H9 (cell line): ENCODE data around the gene TIMP1. TPM values are rescaled to one million over a fixed set of nuclear protein-coding genes. Genes with fewer than 3 reads are reported as not detected.

Source experiments
- DNase-seq: peaks from one replicate; pipeline ENCODE4 v3.0.0-alpha.2; 2017
- H2AFZ ChIP-seq: one replicate; pipeline ENCODE4 v1.6.1; 2013; ENCODE audit warnings: mild to moderate bottlenecking, low read length, control low read depth, moderate library complexity
- H2AK5ac ChIP-seq: 2 replicates; pipeline ENCODE4 v1.6.1; 2013; ENCODE audit warnings: low read length, control low read depth, mixed read lengths; ENCODE audit not compliant: insufficient read length
- H2BK120ac ChIP-seq: one replicate; pipeline ENCODE4 v1.6.1; 2013; ENCODE audit warnings: low read depth, mild to moderate bottlenecking, low read length, control low read depth, inconsistent platforms; ENCODE audit not compliant: poor library complexity, severe bottlenecking
- H2BK12ac ChIP-seq: 2 replicates; pipeline ENCODE4 v1.6.1; 2013; ENCODE audit warnings: low read length, control low read depth, mixed read lengths, low read depth; ENCODE audit not compliant: insufficient read length
- H2BK15ac ChIP-seq: 2 replicates; pipeline ENCODE4 v1.6.1; 2013; ENCODE audit warnings: low read depth, low read length, control low read depth
- H2BK20ac ChIP-seq: one replicate; pipeline ENCODE4 v1.6.1; 2013; ENCODE audit warnings: low read depth, mild to moderate bottlenecking, low read length, control low read depth, inconsistent platforms; ENCODE audit not compliant: poor library complexity, severe bottlenecking
- H2BK5ac ChIP-seq: 2 replicates; pipeline ENCODE4 v1.6.1; 2013; ENCODE audit warnings: low read length, control low read depth, mixed read lengths; ENCODE audit not compliant: insufficient read length
- H3K14ac ChIP-seq: 2 replicates; pipeline ENCODE4 v1.6.1; 2013; ENCODE audit warnings: low read length, control low read depth; ENCODE audit not compliant: insufficient read depth
- H3K18ac ChIP-seq: 2 replicates; pipeline ENCODE4 v1.6.1; 2013; ENCODE audit warnings: low read depth, mild to moderate bottlenecking, mixed read lengths, low read length, control low read depth; ENCODE audit not compliant: insufficient read length
- H3K23ac ChIP-seq: 2 replicates; pipeline ENCODE4 v1.6.1; 2013; ENCODE audit warnings: low read length, control low read depth, mixed read lengths, low read depth; ENCODE audit not compliant: insufficient read length
- H3K23me2 ChIP-seq: 2 replicates; pipeline ENCODE4 v1.6.1; 2013; ENCODE audit warnings: low read depth, mild to moderate bottlenecking, mixed read lengths, low read length, control low read depth; ENCODE audit not compliant: insufficient read length, poor library complexity, severe bottlenecking
- H3K27ac ChIP-seq: 2 replicates; pipeline ENCODE4 v1.5.1; 2013; ENCODE audit warnings: low read length, control low read depth, mixed read lengths, low read depth; ENCODE audit not compliant: insufficient read length
- H3K27me3 ChIP-seq: 2 replicates; pipeline ENCODE4 v1.6.1; 2013; ENCODE audit warnings: low read length, control low read depth, inconsistent platforms; ENCODE audit not compliant: insufficient read depth
- H3K4ac ChIP-seq: 2 replicates; pipeline ENCODE4 v1.6.1; 2013; ENCODE audit warnings: low read depth, mild to moderate bottlenecking, control low read depth, inconsistent platforms, low read length, moderate library complexity
- H3K4me1 ChIP-seq: 2 replicates; pipeline ENCODE4 v1.6.1; 2013; ENCODE audit warnings: low read length, control low read depth, inconsistent platforms; ENCODE audit not compliant: insufficient read depth
- H3K4me2 ChIP-seq: 2 replicates; pipeline ENCODE4 v1.6.1; 2013; ENCODE audit warnings: low read length, control low read depth, mixed read lengths; ENCODE audit not compliant: insufficient read length, insufficient read depth
- H3K56ac ChIP-seq: 2 replicates; pipeline ENCODE4 v1.6.1; 2013; ENCODE audit warnings: low read depth, mild to moderate bottlenecking, mixed read lengths, low read length, control low read depth; ENCODE audit not compliant: insufficient read length
- H3K79me1 ChIP-seq: 2 replicates; pipeline ENCODE4 v1.6.1; 2013; ENCODE audit warnings: low read depth, mild to moderate bottlenecking, moderate library complexity, low read length, control low read depth, inconsistent platforms; ENCODE audit not compliant: insufficient read depth, poor library complexity, severe bottlenecking
- H3K79me2 ChIP-seq: 2 replicates; pipeline ENCODE4 v1.6.1; 2013; ENCODE audit warnings: low read length, control low read depth, inconsistent platforms; ENCODE audit not compliant: insufficient read depth
- H3K9ac ChIP-seq: 2 replicates; pipeline ENCODE4 v1.6.1; 2013; ENCODE audit warnings: low read length, control low read depth, mixed read lengths; ENCODE audit not compliant: insufficient read length; ENCODE audit errors: extremely low read depth
- H3K9me3 ChIP-seq: one replicate; pipeline ENCODE4 v1.6.1; 2013; ENCODE audit warnings: low read depth, low read length, inconsistent platforms; ENCODE audit not compliant: control insufficient read depth
- H3T11ph ChIP-seq: one replicate; pipeline ENCODE4 v1.6.1; 2013; ENCODE audit warnings: mild to moderate bottlenecking, low read length, control low read depth, inconsistent platforms
- H4K20me1 ChIP-seq: one replicate; pipeline ENCODE4 v1.6.1; 2013; ENCODE audit not compliant: control insufficient read depth, insufficient read length, insufficient read depth
- H4K5ac ChIP-seq: 2 replicates; pipeline ENCODE4 v1.6.1; 2013; ENCODE audit warnings: low read depth, mild to moderate bottlenecking, mixed read lengths, low read length, control low read depth; ENCODE audit not compliant: insufficient read length
- H4K8ac ChIP-seq: replicated peaks from 2 replicates; pipeline ENCODE4 v1.6.1; 2013; ENCODE audit warnings: low read length, control low read depth, mixed read lengths, low read depth; ENCODE audit not compliant: insufficient read length
- H4K91ac ChIP-seq: 2 replicates; pipeline ENCODE4 v1.6.1; 2013; ENCODE audit warnings: low read depth, mild to moderate bottlenecking, moderate library complexity, mixed read lengths, low read length, control low read depth; ENCODE audit not compliant: insufficient read length
- H3K27ac Mint-ChIP-seq, 3 experiments: 2 replicates in 2 of 3; 3 replicates in 1 of 3; pipeline ENCODE4 v1.8.0; 2020 to 2021; ENCODE audit warnings: mixed read lengths in 3 of 3, mild to moderate bottlenecking in 1 of 3, moderate library complexity in 1 of 3
- H3K27me3 Mint-ChIP-seq: 2 replicates; pipeline ENCODE4 v1.8.0; 2021; ENCODE audit warnings: low read depth, mild to moderate bottlenecking, moderate library complexity, mixed read lengths
- H3K36me3 Mint-ChIP-seq, 3 experiments: 2 replicates in 2 of 3; 3 replicates in 1 of 3; pipeline ENCODE4 v1.8.0; 2020 to 2021; ENCODE audit warnings: low read depth in 3 of 3, mixed read lengths in 3 of 3; ENCODE audit not compliant: insufficient read depth in 1 of 3
- H3K4me1 Mint-ChIP-seq, 2 experiments: 2 replicates each; pipeline ENCODE4 v1.8.0; 2020; ENCODE audit warnings: mixed read lengths in 2 of 2
- H3K4me3 Mint-ChIP-seq, 2 experiments: 2 replicates in 1 of 2; 3 replicates in 1 of 2; pipeline ENCODE4 v1.8.0; 2020 to 2021; ENCODE audit warnings: mild to moderate bottlenecking in 2 of 2, mixed read lengths in 2 of 2, moderate library complexity in 1 of 2
- H3K9me3 Mint-ChIP-seq, 2 experiments: 2 replicates in 1 of 2; 3 replicates in 1 of 2; pipeline ENCODE4 v1.8.0; 2020; ENCODE audit warnings: mild to moderate bottlenecking in 2 of 2, mixed read lengths in 2 of 2, moderate library complexity in 1 of 2
- CTCF ChIP-seq: fragments of 200-600 bp; sonication (generic); conservative IDR thresholded peaks from 3 replicates; pipeline ENCODE4 v1.8.0; 2021; ENCODE audit warnings: antibody characterized with exemption, mild to moderate bottlenecking
- WGBS: extraction: QIAGEN DNeasy Blood & Tissue Kit; methylation state at CpG from one replicate; pipeline ENCODE4 v1.1.7; 2013; ENCODE audit warnings: missing lambda C conversion rate, low lambda C conversion rate, mixed read lengths; ENCODE audit not compliant: insufficient read length; ENCODE audit errors: extremely low coverage; 5-methylcytosine and 5-hydroxymethylcytosine counted together
- total RNA-seq: library from RNA; stranded (reverse); gene quantifications from 2 replicates; pipeline ENCODE4 v1.2.1, GENCODE V29; 2021

Gene TIMP1
- total RNA-seq, 1 experiment from 2014 or later, result 65.1 TPM

GRCh38 chrX:47611926-47612325 is 29.7 kb downstream of the TIMP1 start:
- Mint-ChIP-seq H3K4me1 (peaks cover 11 to 26% of the 10 kb centered on the region in 2 experiments), H3K4me3 (no peak overlapping the region), H3K27ac (no peak overlapping the region), H3K9me3 (peaks cover 80 to 84% of the 10 kb centered on the region in 2 experiments), H3K36me3 (peaks cover 1 to 16% (median 11%) of the 10 kb centered on the region in 3 experiments), H3K27me3 (no peaks in the 10 kb centered on the region; the same call in 1 of the 2 replicates)
- H4K20me1 ChIP-seq, result no peaks in the 10 kb centered on the region
- H3K27ac ChIP-seq, result no peak overlapping the region
- H3K4me2 ChIP-seq, result no peak overlapping the region
- no peak overlapping the region for H3K4ac ChIP-seq
- H2BK5ac ChIP-seq, result no peak overlapping the region
- no peak overlapping the region for H4K5ac ChIP-seq
- no peaks in the 10 kb centered on the region; the same call in 1 of the 2 replicates for H3K4me1 ChIP-seq
- no peak overlapping the region for H2AFZ ChIP-seq
- H3T11ph ChIP-seq, result no peak overlapping the region
- H3K79me2 ChIP-seq, result no peaks in the 10 kb centered on the region
- no peaks in the 10 kb centered on the region for H3K27me3 ChIP-seq
- no peak overlapping the region for H4K91ac ChIP-seq
- no peak overlapping the region for H3K23ac ChIP-seq
- no peak overlapping the region for H4K8ac ChIP-seq
- no peaks in the 10 kb centered on the region for H3K79me1 ChIP-seq
- H3K9me3 ChIP-seq, result peaks cover 44% of the 10 kb centered on the region
- no peak overlapping the region for H3K56ac ChIP-seq
- no peak for DNase-seq
- no peak for TF ChIP-seq CTCF
- H2AK5ac ChIP-seq, result no peak overlapping the region
- no peak overlapping the region for H3K14ac ChIP-seq
- H2BK120ac ChIP-seq, result no peak overlapping the region
- H2BK15ac ChIP-seq, result no peak overlapping the region
- no peak overlapping the region for H3K9ac ChIP-seq
- H3K18ac ChIP-seq, result no peak overlapping the region
- no peaks in the 10 kb centered on the region for H3K23me2 ChIP-seq
- no peak overlapping the region for H2BK12ac ChIP-seq
- no peak overlapping the region for H2BK20ac ChIP-seq
- WGBS, result no CpG with 5 or more reads among the region's 2 CpGs
